NB4 (cell line): ENCODE data around the gene AMPH.

Experiments used
- POLR2A ChIP-seq: IDR thresholded peaks from 2 replicates; pipeline ENCODE4 v1.6.1; 2011; ENCODE audit warnings: mild to moderate bottlenecking; ENCODE audit not compliant: insufficient read length; ENCODE audit errors: extremely low read depth
- TF ChIP-seq, protein P1 (sequence below): IDR thresholded peaks from one replicate; pipeline ENCODE4 v1.5.1; 2012; ENCODE audit warnings: low read depth, low read length

- no peak for TF ChIP-seq POLR2A
- TF ChIP-seq, protein P1, sequence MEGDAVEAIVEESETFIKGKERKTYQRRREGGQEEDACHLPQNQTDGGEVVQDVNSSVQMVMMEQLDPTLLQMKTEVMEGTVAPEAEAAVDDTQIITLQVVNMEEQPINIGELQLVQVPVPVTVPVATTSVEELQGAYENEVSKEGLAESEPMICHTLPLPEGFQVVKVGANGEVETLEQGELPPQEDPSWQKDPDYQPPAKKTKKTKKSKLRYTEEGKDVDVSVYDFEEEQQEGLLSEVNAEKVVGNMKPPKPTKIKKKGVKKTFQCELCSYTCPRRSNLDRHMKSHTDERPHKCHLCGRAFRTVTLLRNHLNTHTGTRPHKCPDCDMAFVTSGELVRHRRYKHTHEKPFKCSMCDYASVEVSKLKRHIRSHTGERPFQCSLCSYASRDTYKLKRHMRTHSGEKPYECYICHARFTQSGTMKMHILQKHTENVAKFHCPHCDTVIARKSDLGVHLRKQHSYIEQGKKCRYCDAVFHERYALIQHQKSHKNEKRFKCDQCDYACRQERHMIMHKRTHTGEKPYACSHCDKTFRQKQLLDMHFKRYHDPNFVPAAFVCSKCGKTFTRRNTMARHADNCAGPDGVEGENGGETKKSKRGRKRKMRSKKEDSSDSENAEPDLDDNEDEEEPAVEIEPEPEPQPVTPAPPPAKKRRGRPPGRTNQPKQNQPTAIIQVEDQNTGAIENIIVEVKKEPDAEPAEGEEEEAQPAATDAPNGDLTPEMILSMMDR, result no peak
These were observed 15.5 kb downstream of the AMPH start for GRCh38 chr7:38615665-38616064.
